Small intestine (tissue), 7 donors: ENCODE results near the gene NFKBIL1. TPM values are rescaled to one million over a fixed set of nuclear protein-coding genes. Genes with fewer than 3 reads are reported as not detected.

Experiments used
- DNase-seq, 2 donors: peaks; one replicate each; pipeline versions ENCODE4 v3.0.0 to v3.0.0-alpha.2; 2013
- FAIRE-seq: peaks from 2 replicates; lab custom pipeline; 2012; peaks lifted over from hg19 to GRCh38; lab: Jason Lieb, UNC
- H3K27ac ChIP-seq, 3 donors: one replicate each; pipeline ENCODE4 v1.5.1; 2013; ENCODE audit warnings: low read length in 2 of 3, mild to moderate bottlenecking in 2 of 3, control low read depth in 1 of 3, inconsistent platforms in 1 of 3, low read depth in 1 of 3, moderate library complexity in 1 of 3
- H3K27me3 ChIP-seq, 3 donors: one replicate each; pipeline ENCODE4 v1.6.1; 2013; ENCODE audit warnings: low read length in 3 of 3, inconsistent platforms in 1 of 3; ENCODE audit not compliant: control insufficient read depth in 3 of 3, insufficient read depth in 3 of 3
- H3K36me3 ChIP-seq, 3 donors: one replicate each; pipeline ENCODE4 v1.6.1; 2013; ENCODE audit warnings: low read length in 3 of 3, inconsistent platforms in 1 of 3, low read depth in 1 of 3, mild to moderate bottlenecking in 1 of 3, moderate library complexity in 1 of 3; ENCODE audit not compliant: control insufficient read depth in 3 of 3, insufficient read depth in 2 of 3
- H3K4me1 ChIP-seq, 3 donors: one replicate each; pipeline ENCODE4 v1.6.1; 2013; ENCODE audit warnings: low read length in 2 of 3, inconsistent platforms in 1 of 3, low read depth in 1 of 3, mild to moderate bottlenecking in 1 of 3, moderate library complexity in 1 of 3; ENCODE audit not compliant: control insufficient read depth in 3 of 3, insufficient read depth in 2 of 3
- H3K4me3 ChIP-seq, 3 donors: one replicate each; pipeline ENCODE4 v1.5.1; 2013; ENCODE audit warnings: low read length in 3 of 3, control low read depth in 1 of 3, inconsistent platforms in 1 of 3, low read depth in 1 of 3, mild to moderate bottlenecking in 1 of 3, moderate library complexity in 1 of 3
- H3K9me3 ChIP-seq, 2 donors: one replicate each; pipeline ENCODE4 v1.6.1; 2013; ENCODE audit warnings: low read depth in 1 of 2, low read length in 1 of 2; ENCODE audit not compliant: control insufficient read depth in 2 of 2, insufficient read depth in 1 of 2
- whole genome bisulfite sequencing, 3 donors: extraction: QIAGEN DNeasy Blood & Tissue Kit; methylation state at CpG; one replicate each; pipeline ENCODE4 v1.1.7; 2013; 5-methylcytosine and 5-hydroxymethylcytosine counted together
- polyA plus RNA-seq, 4 donors: library from polyadenylated mRNA; stranded (reverse) in 3 of 4; unstranded in 1 of 4; fragments of 200-250 nt in 3 of 4; fragments of 120-200 nt in 1 of 4; gene quantifications; one replicate each; pipeline versions ENCODE4 v1.2.1 to v1.2.3, GENCODE V29; 2013
- donor health status: healthy with polysubstance abuse.
- donor health status: control.
- donor health status: control.
- donor health status: Bipolar disorder and iron deficiency.
- donor health status: healthy.

NFKBIL1 gene
- polyA plus RNA-seq, 4 donors: 26.2 to 47.3 (median 31.8) TPM

GRCh38 chr6:31574106-31575061, 27.0 kb downstream of the NFKBIL1 start:
- H3K4me1 ChIP-seq: no peaks in the 10 kb centered on the region
- 72 to 80% (median 77%) methylated on average over 14 of the region's 14 CpGs for WGBS, 3 donors
- H3K4me3 ChIP-seq: no peak overlapping the region
- peaks cover 0 to 18% (median 0%) of the 10 kb centered on the region in 3 donors for H3K27me3 ChIP-seq
- no peaks in the 10 kb centered on the region for H3K36me3 ChIP-seq
- H3K27ac ChIP-seq: peak overlapping the region in 1 of 3 donors; percentile 55
- FAIRE-seq: no peak
- no peaks in the 10 kb centered on the region for H3K9me3 ChIP-seq
- no peak for DNase-seq

- WGBS, 3 donors: 45 to 58% (median 51%) methylated on average over 15 to 19 of the region's 19 CpGs
- no peak for FAIRE-seq
- Histone ChIP-seq H3K27me3 (peaks cover 0 to 18% (median 0%) of the 10 kb centered on the region in 3 donors), H3K36me3 (no peaks in the 10 kb centered on the region), H3K4me3 (peak within 1 kb of the TSS in 2 of 3 donors; percentile 19 to 24), H3K4me1 (peaks cover 0 to under 1% (median 0%) of the 10 kb centered on the region in 3 donors), H3K9me3 (peaks cover 0 to under 1% of the 10 kb centered on the region in 2 donors), H3K27ac (peak within 1 kb of the TSS in 2 of 3 donors; percentile 45 to 55)
- peak in 1 of 2 donors; percentile 42 for DNase-seq
These were observed 28.0 kb downstream of the NFKBIL1 start, which contains the start of gene TNF for GRCh38 chr6:31575335-31575901. Gene TNF (plus strand): TSS chr6:31575565. CDS start chr6:31575742, 177 bp downstream.

- Histone ChIP-seq H3K4me1 (peaks cover 0 to 3% (median 0%) of the 10 kb centered on the region in 3 donors), H3K36me3 (no peaks in the 10 kb centered on the region), H3K27me3 (peaks cover 0 to 21% (median 0%) of the 10 kb centered on the region in 3 donors), H3K9me3 (peaks cover 0 to 4% of the 10 kb centered on the region in 2 donors), H3K27ac (peak overlapping the region in 2 of 3 donors; percentile 45 to 55), H3K4me3 (peak overlapping the region in 2 of 3 donors; percentile 19 to 24)
- WGBS, 3 donors: 61 to 67% (median 62%) methylated on average over 8 of the region's 8 CpGs
- DNase-seq: no peak
- no peak for FAIRE-seq
These were observed 28.7 kb downstream of the NFKBIL1 start for GRCh38 chr6:31575952-31576685.

GRCh38 chr6:31576897-31577578, 29.6 kb downstream of the NFKBIL1 start:
- Histone ChIP-seq H3K36me3 (no peaks in the 10 kb centered on the region), H3K4me1 (peaks cover 0 to 9% (median 0%) of the 10 kb centered on the region in 3 donors), H3K4me3 (peak overlapping the region in 1 of 3 donors; percentile 24), H3K27ac (peak overlapping the region in 1 of 3 donors; percentile 26), H3K9me3 (peaks cover 0 to 4% of the 10 kb centered on the region in 2 donors), H3K27me3 (peaks cover 0 to 28% (median 0%) of the 10 kb centered on the region in 3 donors)
- FAIRE-seq: no peak
- 75 to 84% (median 81%) methylated on average over 16 to 19 of the region's 19 CpGs for WGBS, 3 donors
- peak in 1 of 2 donors; percentile 57 for DNase-seq

- H3K27me3 ChIP-seq: peaks cover 0 to 29% (median 0%) of the 10 kb centered on the region in 3 donors
- no peak for FAIRE-seq
- H3K36me3 ChIP-seq: no peaks in the 10 kb centered on the region
- DNase-seq: no peak
- H3K4me1 ChIP-seq: peaks cover 0 to 9% (median 0%) of the 10 kb centered on the region in 3 donors
- no peak overlapping the region for H3K4me3 ChIP-seq
- no peak overlapping the region for H3K27ac ChIP-seq
- H3K9me3 ChIP-seq: peaks cover 0 to 4% of the 10 kb centered on the region in 2 donors
- WGBS, 3 donors: 81 to 82% (median 82%) methylated on average over 3 of the region's 3 CpGs
These were observed 30.2 kb downstream of the NFKBIL1 start for GRCh38 chr6:31577579-31577966.

GRCh38 chr6:31578184-31579118, 31.0 kb downstream of the NFKBIL1 start:
- WGBS, 3 donors: 74 to 78% (median 77%) methylated on average over 12 of the region's 12 CpGs
- peaks cover 0 to 29% (median 0%) of the 10 kb centered on the region in 3 donors for H3K27me3 ChIP-seq
- H3K27ac ChIP-seq: no peak overlapping the region
- H3K4me1 ChIP-seq: peaks cover 0 to 9% (median 0%) of the 10 kb centered on the region in 3 donors
- no peaks in the 10 kb centered on the region for H3K36me3 ChIP-seq
- FAIRE-seq (no peak), DNase-seq (no peak)
- peaks cover 0 to 4% of the 10 kb centered on the region in 2 donors for H3K9me3 ChIP-seq
- H3K4me3 ChIP-seq: no peak overlapping the region

GRCh38 chr6:31579119-31579505, 31.7 kb downstream of the NFKBIL1 start:
- 82 to 89% (median 87%) methylated on average over 3 of the region's 3 CpGs for WGBS, 3 donors
- H3K27ac ChIP-seq: no peak overlapping the region
- FAIRE-seq: no peak

More at GRCh38 chr6:31579119-31579505, 31.7 kb downstream of the NFKBIL1 start:
- H3K4me3 ChIP-seq: no peak overlapping the region
- no peak for DNase-seq
- peaks cover 0 to 9% (median 0%) of the 10 kb centered on the region in 3 donors for H3K4me1 ChIP-seq
- H3K9me3 ChIP-seq: peaks cover 0 to 4% of the 10 kb centered on the region in 2 donors
- H3K36me3 ChIP-seq: no peaks in the 10 kb centered on the region
- peaks cover 0 to 23% (median 0%) of the 10 kb centered on the region in 3 donors for H3K27me3 ChIP-seq
